HPDE6-E6E7 (cell line): ENCODE measurements around the gene SERPINA3.

Source experiments
- DNase-seq: peaks from one replicate; pipeline ENCODE4 v3.0.0; 2011; ENCODE audit warnings: missing footprints; ENCODE audit errors: extremely low spot score

SERPINA3 gene

DNA sequence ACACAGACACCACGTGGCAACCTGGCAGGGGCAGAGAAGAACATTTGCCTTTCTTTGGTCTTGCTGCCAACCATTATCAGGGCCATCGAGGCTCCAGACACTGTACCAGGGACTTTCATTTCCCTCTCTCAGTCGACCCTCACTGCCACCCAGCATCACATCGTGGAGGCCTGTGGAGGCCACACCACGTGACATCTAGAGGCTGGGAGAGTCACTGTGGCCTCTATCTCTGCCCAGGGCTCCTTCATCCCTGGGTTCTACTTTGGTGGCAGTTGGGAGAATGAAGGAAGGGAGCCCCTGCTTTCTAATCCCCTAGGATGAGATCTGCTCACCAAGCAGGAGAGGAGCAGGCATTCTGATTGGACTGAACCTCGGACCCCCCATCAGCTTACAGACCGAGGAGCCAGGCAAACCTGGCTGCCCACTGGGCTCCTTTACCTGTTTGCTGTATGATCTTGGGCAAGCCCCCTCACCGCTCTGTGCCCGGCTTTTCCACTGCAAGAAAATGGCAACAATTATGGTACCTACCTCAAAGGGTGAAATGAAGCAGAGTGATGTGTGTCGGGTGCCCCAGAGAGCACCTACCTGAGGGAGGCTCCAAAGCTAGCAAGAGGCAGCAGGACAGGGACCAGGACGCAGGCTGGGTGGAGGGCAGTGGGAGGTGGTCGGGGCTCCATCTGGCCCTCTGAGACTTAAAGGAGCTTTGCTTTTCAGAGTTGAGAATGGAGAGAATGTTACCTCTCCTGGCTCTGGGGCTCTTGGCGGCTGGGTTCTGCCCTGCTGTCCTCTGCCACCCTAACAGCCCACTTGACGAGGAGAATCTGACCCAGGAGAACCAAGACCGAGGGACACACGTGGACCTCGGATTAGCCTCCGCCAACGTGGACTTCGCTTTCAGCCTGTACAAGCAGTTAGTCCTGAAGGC is 1.8 kb downstream of the SERPINA3 start:
- DNase-seq, result no peak

DNA sequence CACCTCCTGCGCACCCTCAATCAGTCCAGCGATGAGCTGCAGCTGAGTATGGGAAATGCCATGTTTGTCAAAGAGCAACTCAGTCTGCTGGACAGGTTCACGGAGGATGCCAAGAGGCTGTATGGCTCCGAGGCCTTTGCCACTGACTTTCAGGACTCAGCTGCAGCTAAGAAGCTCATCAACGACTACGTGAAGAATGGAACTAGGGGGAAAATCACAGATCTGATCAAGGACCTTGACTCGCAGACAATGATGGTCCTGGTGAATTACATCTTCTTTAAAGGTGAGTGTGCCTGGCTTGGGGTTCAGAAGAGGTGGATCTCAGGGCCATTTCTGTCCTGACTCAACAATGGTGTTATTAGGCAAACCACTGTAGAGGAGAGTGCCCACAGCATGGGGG is 2.6 kb downstream of the SERPINA3 start:
- no peak for DNase-seq

DNA sequence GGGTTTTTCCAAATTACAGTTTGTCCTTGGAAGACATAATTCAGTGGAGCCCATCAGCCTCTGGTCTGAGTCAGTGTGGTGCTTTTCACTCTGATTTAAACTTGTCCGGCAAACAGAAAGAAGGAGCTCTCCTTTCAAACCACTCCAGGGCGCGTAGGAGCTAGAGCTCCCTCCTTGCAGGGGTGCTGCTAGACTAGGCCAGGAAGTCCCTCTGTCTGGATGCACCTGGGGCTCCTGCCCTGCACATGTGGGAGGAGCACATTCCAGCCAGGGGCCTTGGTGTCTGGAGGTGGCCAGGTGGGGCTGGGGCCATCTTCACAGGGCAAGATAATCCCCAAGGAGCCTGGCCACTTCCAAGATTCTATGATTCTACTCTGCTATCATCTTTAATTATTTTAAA is 3.1 kb downstream of the SERPINA3 start:
- DNase-seq, result no peak

DNA sequence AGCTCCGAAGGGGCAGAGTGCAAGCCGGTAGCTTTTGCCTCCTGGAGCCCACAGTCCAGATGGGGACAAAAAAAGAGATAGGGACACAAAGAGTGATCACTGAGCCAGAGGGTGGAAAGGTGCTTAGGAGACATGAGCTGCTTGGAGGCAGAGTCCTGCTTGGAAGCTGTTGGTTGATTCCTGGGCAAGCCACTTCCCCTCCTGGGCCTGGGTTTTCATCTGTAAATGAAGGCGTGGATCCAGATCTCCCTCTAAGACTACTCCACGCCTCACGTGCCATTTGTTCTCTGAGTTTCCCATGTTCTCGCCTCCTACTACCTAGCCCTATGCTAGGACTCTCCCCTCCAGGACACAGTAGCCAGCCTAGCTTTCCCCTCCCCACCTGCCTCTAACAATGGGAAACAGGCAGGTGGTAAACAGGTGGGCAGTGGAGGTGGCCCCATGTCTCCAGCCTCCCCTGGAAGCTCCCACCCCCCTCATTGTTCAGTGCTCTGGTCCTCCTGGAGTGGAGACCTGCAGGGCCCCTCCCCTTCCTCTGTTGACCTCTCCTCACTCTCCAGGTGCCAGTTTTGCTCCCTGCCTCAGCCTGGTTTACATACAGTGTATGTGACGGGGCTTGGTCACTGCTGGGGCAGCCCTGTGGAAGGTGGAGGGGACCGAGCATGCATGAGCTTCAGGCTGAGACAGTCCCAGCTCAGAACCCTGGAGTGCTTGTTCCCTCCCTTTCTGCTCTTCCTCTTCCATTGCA is 3.8 kb downstream of the SERPINA3 start:
- DNase-seq, result no peak

DNA sequence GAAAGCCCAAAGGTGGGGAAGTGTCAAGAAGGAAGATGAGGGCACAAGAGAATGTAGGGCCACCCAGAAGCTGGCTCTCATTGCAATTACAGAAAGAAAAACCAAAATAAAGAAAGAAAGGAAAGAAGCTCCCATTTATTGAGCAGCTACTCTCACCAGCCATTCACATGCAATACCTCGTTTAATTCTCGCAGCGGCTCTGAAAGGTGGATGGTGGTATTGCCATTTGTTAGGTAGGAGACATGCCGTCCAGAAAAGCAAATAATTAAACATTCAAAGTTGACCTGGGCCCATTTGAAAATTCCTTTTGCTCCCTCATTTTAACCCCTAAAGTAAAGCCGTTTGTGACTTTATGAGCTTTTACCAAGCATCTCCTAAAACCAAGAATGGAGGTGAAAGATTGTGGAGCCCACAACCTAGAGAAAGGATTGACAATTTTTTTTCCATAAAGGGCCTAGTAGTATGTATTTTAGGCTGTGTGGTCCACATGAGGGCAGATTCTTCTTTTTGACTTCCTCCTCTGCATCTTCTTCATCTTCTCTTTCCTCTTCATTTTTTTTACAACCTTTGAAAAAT is 5.3 kb downstream of the SERPINA3 start:
- no peak for DNase-seq

DNA sequence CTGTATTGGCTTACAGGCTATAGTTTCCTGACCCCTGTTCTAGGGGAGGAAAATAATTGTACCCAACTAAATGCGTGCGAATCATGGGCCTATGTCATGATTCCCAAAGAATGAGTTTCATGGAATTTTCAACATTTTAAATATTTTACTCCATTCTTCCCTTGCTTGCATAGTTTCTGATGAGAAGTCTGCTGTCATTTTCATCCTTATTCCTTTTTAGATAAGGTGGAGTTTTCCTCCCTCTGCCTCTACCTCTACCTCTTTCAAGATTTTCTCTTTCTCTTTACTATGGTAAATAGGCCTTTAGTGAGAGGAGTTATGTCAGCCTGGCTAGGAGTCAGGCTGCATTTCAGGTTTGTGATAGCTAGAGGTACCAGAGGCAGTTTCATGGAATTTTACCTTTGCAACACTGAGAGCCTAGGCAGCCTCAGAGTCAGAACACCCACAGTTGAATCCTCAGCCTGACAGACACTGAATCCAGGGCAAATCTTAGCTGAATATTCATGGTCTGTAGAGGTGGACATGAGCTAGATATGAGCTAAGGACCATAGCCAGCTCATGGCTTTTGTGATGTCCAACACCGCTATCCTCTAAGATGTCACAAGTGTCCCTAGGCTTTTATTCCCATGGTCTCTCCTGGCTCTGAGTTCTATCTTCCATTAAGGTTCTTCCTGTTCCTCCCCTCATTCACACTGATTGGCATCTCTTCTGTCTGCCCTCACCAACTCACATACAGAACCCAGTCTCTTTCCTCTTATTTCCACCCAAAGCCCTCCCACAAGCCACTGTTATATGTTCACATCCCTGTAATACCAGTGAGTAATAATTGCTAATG is 6.0 kb downstream of the SERPINA3 start:
- DNase-seq, result no peak

DNA sequence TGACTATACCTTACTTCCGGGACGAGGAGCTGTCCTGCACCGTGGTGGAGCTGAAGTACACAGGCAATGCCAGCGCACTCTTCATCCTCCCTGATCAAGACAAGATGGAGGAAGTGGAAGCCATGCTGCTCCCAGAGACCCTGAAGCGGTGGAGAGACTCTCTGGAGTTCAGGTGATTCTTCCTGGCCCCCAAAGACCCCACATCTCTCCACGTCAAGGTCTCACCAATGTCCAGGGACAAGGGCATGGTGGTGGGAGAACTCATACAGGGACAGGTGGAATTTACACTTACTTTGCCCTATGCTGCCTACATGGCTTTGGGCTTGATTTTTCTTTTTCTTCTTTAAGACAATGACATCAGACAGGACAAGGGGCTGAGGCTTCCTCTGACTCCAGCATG is 7.1 kb downstream of the SERPINA3 start:
- DNase-seq, result no peak

DNA sequence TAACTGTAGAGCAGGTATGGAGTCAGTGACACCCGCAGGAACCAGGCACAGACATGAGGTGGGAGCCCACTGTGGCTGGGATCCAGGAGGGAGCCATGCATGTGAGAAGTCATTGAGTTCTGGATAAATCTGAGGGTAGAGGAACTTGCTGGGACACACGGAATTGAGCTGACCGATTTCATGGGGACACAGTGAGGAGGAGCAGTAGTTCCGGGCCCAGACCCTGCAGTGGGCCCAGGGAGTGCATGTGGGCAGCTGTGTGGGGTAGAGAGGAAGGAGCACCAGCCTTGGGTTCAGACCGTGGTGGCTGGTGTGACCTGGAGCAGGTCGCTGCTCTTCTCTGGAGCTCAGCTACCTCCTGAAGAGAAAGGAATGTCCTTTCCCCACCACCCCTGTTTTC is 8.4 kb downstream of the SERPINA3 start:
- no peak for DNase-seq

GRCh38 chr14:94621358-94622134 is 9.4 kb downstream of the SERPINA3 start:
- no peak for DNase-seq

GRCh38 chr14:94622653-94623421 is 10.6 kb downstream of the SERPINA3 start:
- DNase-seq, result no peak

DNA sequence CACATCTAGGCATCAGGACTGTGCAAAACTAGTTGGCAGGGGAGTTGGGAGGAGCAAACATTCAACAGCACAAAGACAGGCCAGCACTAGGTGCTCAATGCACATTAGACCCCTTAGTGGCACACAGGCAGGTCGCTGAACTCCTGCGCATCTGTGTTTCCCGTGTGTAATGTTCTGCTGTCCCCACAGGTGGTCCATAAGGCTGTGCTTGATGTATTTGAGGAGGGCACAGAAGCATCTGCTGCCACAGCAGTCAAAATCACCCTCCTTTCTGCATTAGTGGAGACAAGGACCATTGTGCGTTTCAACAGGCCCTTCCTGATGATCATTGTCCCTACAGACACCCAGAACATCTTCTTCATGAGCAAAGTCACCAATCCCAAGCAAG is 11.2 kb downstream of the SERPINA3 start:
- DNase-seq, result no peak

DNA sequence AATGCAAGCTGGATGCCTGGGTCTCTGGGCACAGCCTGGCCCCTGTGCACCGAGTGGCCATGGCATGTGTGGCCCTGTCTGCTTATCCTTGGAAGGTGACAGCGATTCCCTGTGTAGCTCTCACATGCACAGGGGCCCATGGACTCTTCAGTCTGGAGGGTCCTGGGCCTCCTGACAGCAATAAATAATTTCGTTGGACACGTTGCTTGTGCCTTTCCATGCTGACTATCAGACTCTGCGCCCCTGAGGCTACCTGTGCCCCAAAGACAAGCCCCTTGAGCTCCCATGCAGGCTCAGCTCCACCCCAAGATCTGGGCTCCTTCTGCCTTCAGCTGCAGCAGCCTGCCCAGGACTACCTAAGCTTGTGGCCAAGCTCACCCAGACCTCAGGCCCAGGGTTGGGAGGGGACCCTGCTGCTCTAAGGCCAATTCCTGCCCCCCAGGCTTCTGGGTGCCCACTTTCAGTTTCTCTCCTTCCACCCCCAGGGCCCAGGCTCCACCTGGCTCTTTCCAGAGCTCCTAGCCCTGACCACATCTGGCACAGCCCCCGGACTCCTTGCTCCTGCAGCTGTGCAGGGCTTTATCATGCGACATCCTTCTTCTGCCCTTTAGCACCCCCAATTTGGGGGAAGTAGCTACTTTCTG is 11.8 kb downstream of the SERPINA3 start:
- no peak for DNase-seq

GRCh38 chr14:94624537-94625352 is 12.6 kb downstream of the SERPINA3 start:
- no peak for DNase-seq

GRCh38 chr14:94625353-94625635 is 13.1 kb downstream of the SERPINA3 start:
- no peak for DNase-seq

- DNase-seq, result no peak
Measured at GRCh38 chr14:94628578-94628977, 16.4 kb downstream of the SERPINA3 start.

DNA sequence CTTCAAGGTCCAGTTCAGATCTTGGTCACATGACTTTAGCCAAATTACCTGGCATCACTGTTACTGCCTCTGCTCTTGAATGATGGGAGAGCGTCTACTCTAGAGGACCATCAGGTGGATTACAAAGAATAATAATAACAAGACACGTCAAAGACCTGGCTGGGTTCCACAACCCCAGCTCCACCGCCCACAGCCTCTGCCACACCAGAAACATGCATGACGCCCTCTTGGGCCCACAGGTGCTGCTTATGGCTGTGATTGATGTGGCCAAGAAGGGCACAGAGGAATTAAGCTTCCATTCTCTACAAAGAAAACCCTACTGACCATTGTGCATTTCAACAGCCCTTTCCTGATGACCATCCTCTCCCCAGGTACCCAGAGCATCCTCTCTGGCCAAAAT is 18.2 kb downstream of the SERPINA3 start:
- DNase-seq, result no peak

DNA sequence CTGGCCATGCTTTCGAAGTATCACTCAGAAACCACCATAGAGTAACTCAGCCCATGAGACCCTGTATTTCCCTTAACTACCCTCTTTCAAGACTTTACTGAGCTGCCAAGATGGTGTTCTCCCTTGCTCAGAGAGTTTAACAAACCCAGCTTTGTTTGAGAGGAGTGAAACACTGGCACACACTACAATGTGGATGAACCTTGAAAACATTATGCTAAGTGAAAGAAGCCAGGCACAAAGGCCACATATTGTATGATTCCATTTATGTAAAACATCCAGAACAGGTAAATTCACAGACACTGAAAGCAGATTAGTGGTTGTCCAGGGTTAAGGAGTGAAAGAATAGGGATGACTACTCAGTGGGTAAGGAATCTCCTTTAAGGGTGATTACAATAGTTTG is 18.9 kb downstream of the SERPINA3 start:
- no peak for DNase-seq

- no peak for DNase-seq
Measured at GRCh38 chr14:94631536-94632304, 19.5 kb downstream of the SERPINA3 start.

DNA sequence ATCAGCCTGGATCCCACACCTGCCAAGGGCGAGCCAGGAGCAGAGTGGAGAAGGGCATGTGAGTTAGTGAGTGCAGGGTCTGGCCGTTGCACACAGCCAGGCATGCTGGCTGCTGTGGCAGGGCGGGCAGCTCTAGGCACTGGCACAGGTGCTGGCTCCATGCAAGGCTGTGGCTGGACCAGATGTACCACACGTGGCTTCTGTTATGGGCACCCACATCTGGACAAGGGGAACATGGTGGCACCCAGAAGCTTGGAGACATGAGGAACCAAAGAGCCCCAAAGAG is 20.1 kb downstream of the SERPINA3 start:
- DNase-seq, result no peak
